Mesenchymal stem cell (in vitro differentiated cells and primary cell): ENCODE results near the gene ZNF512B.

Experiments
- DNase-seq: peaks from one replicate; pipeline ENCODE4 v3.0.0-alpha.2; 2013
- H2AFZ ChIP-seq: one replicate; pipeline ENCODE4 v1.6.1; 2013; ENCODE audit warnings: low read depth, mild to moderate bottlenecking, control low read depth, inconsistent platforms, low read length, moderate library complexity
- H2AK5ac ChIP-seq: 2 replicates; pipeline ENCODE4 v1.6.1; 2013; ENCODE audit warnings: low read length, moderate library complexity, mild to moderate bottlenecking, inconsistent platforms; ENCODE audit not compliant: severe bottlenecking
- H2BK120ac ChIP-seq: one replicate; pipeline ENCODE4 v1.6.1; 2013; ENCODE audit warnings: low read depth, mild to moderate bottlenecking, inconsistent platforms, low read length, moderate library complexity
- H2BK12ac ChIP-seq, 2 experiments: one replicate each; pipeline ENCODE4 v1.6.1; 2013; ENCODE audit warnings: inconsistent platforms in 2 of 2, low read length in 2 of 2, mild to moderate bottlenecking in 2 of 2, moderate library complexity in 2 of 2, control low read depth in 1 of 2
- H2BK15ac ChIP-seq: one replicate; pipeline ENCODE4 v1.6.1; 2013; ENCODE audit warnings: mild to moderate bottlenecking, low read depth, inconsistent platforms; ENCODE audit not compliant: poor library complexity, severe bottlenecking
- H2BK5ac ChIP-seq: 2 replicates; pipeline ENCODE4 v1.6.1; 2013; ENCODE audit warnings: low read depth, mild to moderate bottlenecking, low read length, control low read depth, inconsistent platforms; ENCODE audit not compliant: poor library complexity, severe bottlenecking
- H3K14ac ChIP-seq, 2 experiments: one replicate each; pipeline ENCODE4 v1.6.1; 2013; ENCODE audit warnings: inconsistent platforms in 2 of 2, low read length in 2 of 2, control low read depth in 1 of 2, mild to moderate bottlenecking in 1 of 2, moderate library complexity in 1 of 2
- H3K18ac ChIP-seq, 2 experiments: one replicate each; pipeline ENCODE4 v1.6.1; 2013; ENCODE audit warnings: inconsistent platforms in 2 of 2, low read length in 2 of 2, control low read depth in 1 of 2, low read depth in 1 of 2, mild to moderate bottlenecking in 1 of 2
- H3K23ac ChIP-seq, 2 experiments: one replicate each; pipeline ENCODE4 v1.6.1; 2013; ENCODE audit warnings: inconsistent platforms in 2 of 2, low read length in 2 of 2, mild to moderate bottlenecking in 2 of 2, moderate library complexity in 2 of 2, control low read depth in 1 of 2
- H3K27ac ChIP-seq: 2 replicates; pipeline ENCODE4 v1.5.1; 2013; ENCODE audit warnings: mild to moderate bottlenecking, moderate library complexity, low read length, control low read depth, inconsistent platforms; ENCODE audit not compliant: poor library complexity, severe bottlenecking
- H3K27me3 ChIP-seq, 2 experiments: 2 replicates each; pipeline versions ENCODE4 v1.6.1 to v1.7.0; 2013; ENCODE audit warnings: low read length in 2 of 2, mild to moderate bottlenecking in 2 of 2, moderate library complexity in 2 of 2, control low read depth in 1 of 2, inconsistent platforms in 1 of 2; ENCODE audit not compliant: control insufficient read depth in 1 of 2, insufficient read depth in 1 of 2
- H3K36me3 ChIP-seq, 2 experiments: 2 replicates each; pipeline versions ENCODE4 v1.6.1 to v1.7.0; 2013; ENCODE audit warnings: low read length in 2 of 2, control low read depth in 1 of 2, inconsistent platforms in 1 of 2, low read depth in 1 of 2, mild to moderate bottlenecking in 1 of 2; ENCODE audit not compliant: insufficient read depth in 2 of 2, control insufficient read depth in 1 of 2
- H3K4ac ChIP-seq, 2 experiments: one replicate each; pipeline ENCODE4 v1.6.1; 2013; ENCODE audit warnings: inconsistent platforms in 2 of 2, low read length in 2 of 2, mild to moderate bottlenecking in 2 of 2, moderate library complexity in 2 of 2, control low read depth in 1 of 2, low read depth in 1 of 2
- H3K4me1 ChIP-seq: 2 replicates; pipeline ENCODE4 v1.6.1; 2013; ENCODE audit warnings: low read depth, low read length, control low read depth; ENCODE audit not compliant: control insufficient read depth, insufficient read depth
- H3K4me2 ChIP-seq: 2 replicates; pipeline ENCODE4 v1.6.1; 2013; ENCODE audit warnings: low read length, mild to moderate bottlenecking, inconsistent platforms; ENCODE audit not compliant: poor library complexity, severe bottlenecking
- H3K4me3 ChIP-seq, 2 experiments: 2 replicates each; pipeline versions ENCODE4 v1.5.1 to v1.7.0; 2013; ENCODE audit warnings: low read length in 2 of 2, mild to moderate bottlenecking in 2 of 2, control low read depth in 1 of 2, low read depth in 1 of 2; ENCODE audit not compliant: insufficient read depth in 1 of 2
- H3K79me1 ChIP-seq: replicated peaks from 2 replicates; pipeline ENCODE4 v1.6.1; 2013; ENCODE audit warnings: mild to moderate bottlenecking, control low read depth, low read length, inconsistent platforms; ENCODE audit not compliant: poor library complexity, severe bottlenecking
- H3K9ac ChIP-seq: 2 replicates; pipeline ENCODE4 v1.7.0; 2013; ENCODE audit warnings: mild to moderate bottlenecking, low read length, moderate library complexity
- H3K9me3 ChIP-seq: 2 replicates; pipeline ENCODE4 v1.7.0; 2013; ENCODE audit warnings: mild to moderate bottlenecking, low read length; ENCODE audit not compliant: control insufficient read depth
- H4K8ac ChIP-seq: one replicate; pipeline ENCODE4 v1.6.1; 2013; ENCODE audit warnings: inconsistent platforms, mild to moderate bottlenecking, low read length, moderate library complexity
- H4K91ac ChIP-seq: one replicate; pipeline ENCODE4 v1.6.1; 2013; ENCODE audit warnings: mild to moderate bottlenecking, low read length, inconsistent platforms
- WGBS: methylation state at CpG from one replicate; pipeline ENCODE4 v1.1.7; 2013; ENCODE audit warnings: mixed read lengths; 5-methylcytosine and 5-hydroxymethylcytosine counted together

ZNF512B gene

DNA sequence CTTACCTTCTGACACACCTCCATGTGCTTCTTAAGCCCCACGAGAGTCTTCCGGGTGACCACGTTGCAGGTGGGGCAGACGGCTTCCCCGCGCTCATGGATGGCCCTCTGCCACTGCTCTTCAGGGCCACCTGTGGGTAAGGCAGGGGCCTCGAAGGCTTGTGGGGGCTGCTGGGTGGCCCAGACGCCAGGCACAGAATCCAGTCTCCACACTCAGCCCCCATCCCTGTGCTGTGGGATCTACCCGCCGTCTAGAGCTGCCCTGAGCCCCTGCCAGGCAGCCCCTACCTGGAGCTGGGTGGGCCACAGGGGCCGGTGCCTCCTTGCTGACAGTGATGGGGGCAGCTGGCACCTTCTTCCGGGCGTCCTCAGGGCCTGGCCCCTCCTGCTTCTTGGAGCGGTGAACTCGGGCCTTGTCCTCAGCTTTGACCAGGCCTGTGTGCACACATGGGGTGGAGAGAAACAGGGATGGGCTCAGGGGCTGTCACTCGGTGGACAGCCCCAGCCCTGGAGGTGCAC, 5.9 kb downstream of the ZNF512B start:
- no peak overlapping the region for H4K8ac ChIP-seq
- no peak overlapping the region for H2BK15ac ChIP-seq
- no peak overlapping the region for H4K91ac ChIP-seq
- no peak overlapping the region for H2BK12ac ChIP-seq
- no peaks in the 10 kb centered on the region for H3K9me3 ChIP-seq
- WGBS: 96% methylated on average over 16 of the region's 16 CpGs
- H3K18ac ChIP-seq: no peak overlapping the region
- no peak overlapping the region for H3K4ac ChIP-seq
- no peak overlapping the region for H2BK120ac ChIP-seq
- H2BK5ac ChIP-seq: no peak overlapping the region
- DNase-seq: no peak
- H2AFZ ChIP-seq: no peak overlapping the region
- peaks cover 16% of the 10 kb centered on the region for H3K4me1 ChIP-seq
- H3K14ac ChIP-seq: no peak overlapping the region
- H3K79me1 ChIP-seq: peaks cover 31% of the 10 kb centered on the region
- H3K4me2 ChIP-seq: no peak overlapping the region
- no peaks in the 10 kb centered on the region for H3K27me3 ChIP-seq
- H3K9ac ChIP-seq: no peak overlapping the region
- no peak overlapping the region for H3K4me3 ChIP-seq
- no peak overlapping the region for H3K27ac ChIP-seq
- peaks cover 65 to 88% of the 10 kb centered on the region in 2 experiments for H3K36me3 ChIP-seq
- H3K23ac ChIP-seq: no peak overlapping the region
- no peak overlapping the region for H2AK5ac ChIP-seq

DNA sequence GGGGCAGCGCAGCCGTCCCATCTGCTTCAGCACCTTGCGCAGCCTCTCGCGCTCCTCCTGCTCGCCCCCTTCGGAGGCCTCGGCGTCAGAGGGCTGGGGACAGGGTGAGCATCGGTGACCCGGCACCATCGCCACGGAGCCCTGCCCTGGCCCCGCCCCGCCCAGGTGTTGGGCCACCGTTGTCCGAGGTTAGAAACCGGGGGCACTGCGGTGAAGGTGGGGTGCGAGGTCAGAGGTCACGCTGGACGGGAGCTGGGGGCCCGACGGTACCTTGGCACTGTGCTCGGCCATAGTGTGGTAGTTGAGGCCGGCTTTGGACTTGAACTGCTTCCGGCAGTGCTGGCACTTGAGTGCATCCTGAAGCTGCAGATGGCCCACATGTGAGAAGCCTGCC, 6.4 kb downstream of the ZNF512B start:
- Histone ChIP-seq H2BK12ac (no peak overlapping the region), H2AFZ (no peak overlapping the region), H3K23ac (no peak overlapping the region), H3K9ac (no peak overlapping the region), H2BK15ac (no peak overlapping the region), H3K27me3 (no peaks in the 10 kb centered on the region), H3K4me2 (no peak overlapping the region), H4K8ac (no peak overlapping the region), H2AK5ac (no peak overlapping the region), H3K4me3 (no peak overlapping the region), H3K4ac (no peak overlapping the region), H3K79me1 (peaks cover 28% of the 10 kb centered on the region), H3K27ac (no peak overlapping the region), H3K18ac (no peak overlapping the region), H3K14ac (no peak overlapping the region), H2BK5ac (no peak overlapping the region), H3K36me3 (peaks cover 69 to 88% of the 10 kb centered on the region in 2 experiments), H3K9me3 (no peaks in the 10 kb centered on the region), H2BK120ac (no peak overlapping the region), H3K4me1 (peaks cover 15% of the 10 kb centered on the region), H4K91ac (no peak overlapping the region)
- 96% methylated on average over 27 of the region's 27 CpGs for WGBS
- DNase-seq: no peak

DNA sequence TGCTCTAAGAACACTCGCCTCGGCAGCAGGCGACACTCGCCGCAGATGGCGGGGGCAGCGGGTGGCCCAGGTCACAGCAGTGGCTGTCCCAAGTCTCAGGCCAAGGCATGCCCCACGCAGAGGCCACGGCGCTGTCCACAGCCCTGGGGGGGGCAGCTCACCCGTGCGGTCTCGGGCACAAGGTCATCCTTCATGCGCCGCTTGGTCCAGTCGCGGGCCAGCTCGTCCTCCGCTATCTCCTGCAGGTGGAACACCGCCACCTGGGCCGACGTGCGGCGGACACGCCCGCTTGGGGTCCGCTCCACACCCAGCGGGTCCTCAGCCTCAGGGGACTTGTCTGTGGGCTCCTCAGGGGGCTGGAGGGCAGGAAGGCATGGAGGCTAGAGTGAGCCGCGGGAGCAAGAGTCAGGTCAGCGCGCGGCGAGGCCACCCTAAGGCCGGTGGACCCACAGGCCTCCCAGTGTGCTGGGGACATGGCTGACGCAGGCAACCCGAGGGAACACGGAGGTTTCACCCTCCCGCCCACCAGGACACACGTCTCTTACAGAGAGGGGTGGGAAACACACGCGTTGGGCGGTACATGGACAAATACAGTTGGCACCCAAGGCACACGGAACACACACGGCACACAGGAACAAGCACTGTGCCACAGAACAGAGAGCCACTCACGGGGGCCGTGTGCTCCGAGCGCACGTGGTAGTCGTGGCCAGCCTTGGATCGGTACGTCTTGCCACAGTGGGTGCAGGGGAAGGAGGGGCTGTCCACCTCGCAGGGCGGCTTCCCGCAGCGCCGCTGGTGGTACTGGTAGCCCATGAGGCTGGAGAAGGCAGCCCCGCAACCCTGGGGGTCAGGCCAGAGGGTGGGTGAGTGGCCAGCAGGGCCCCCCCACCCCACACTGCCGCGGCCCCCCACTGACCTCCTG, 7.0 kb downstream of the ZNF512B start:
- no peak overlapping the region for H3K23ac ChIP-seq
- no peak for DNase-seq
- H3K4me1 ChIP-seq: peaks cover 16% of the 10 kb centered on the region
- H2BK120ac ChIP-seq: no peak overlapping the region
- no peaks in the 10 kb centered on the region for H3K27me3 ChIP-seq
- peaks cover 64 to 88% of the 10 kb centered on the region in 2 experiments for H3K36me3 ChIP-seq
- no peaks in the 10 kb centered on the region for H3K9me3 ChIP-seq
- no peak overlapping the region for H3K9ac ChIP-seq
- no peak overlapping the region for H3K14ac ChIP-seq
- H3K27ac ChIP-seq: no peak overlapping the region
- no peak overlapping the region for H3K4me2 ChIP-seq
- H3K4me3 ChIP-seq: no peak overlapping the region
- peaks cover 29% of the 10 kb centered on the region for H3K79me1 ChIP-seq
- H2AFZ ChIP-seq: no peak overlapping the region
- no peak overlapping the region for H3K4ac ChIP-seq
- no peak overlapping the region for H2BK12ac ChIP-seq
- H2AK5ac ChIP-seq: no peak overlapping the region
- H2BK15ac ChIP-seq: no peak overlapping the region
- WGBS: 98% methylated on average over 60 of the region's 61 CpGs
- H4K91ac ChIP-seq: no peak overlapping the region
- no peak overlapping the region for H3K18ac ChIP-seq
- H2BK5ac ChIP-seq: no peak overlapping the region
- no peak overlapping the region for H4K8ac ChIP-seq

- whole genome bisulfite sequencing: 96% methylated on average over 20 of the region's 26 CpGs
- H3K4me2 ChIP-seq: no peak overlapping the region
- DNase-seq: no peak
These were observed 7.9 kb downstream of the ZNF512B start for GRCh38 chr20:63961664-63962425.

More at GRCh38 chr20:63961664-63962425, 7.9 kb downstream of the ZNF512B start:
- Histone ChIP-seq H3K14ac (no peak overlapping the region), H2AFZ (no peak overlapping the region), H2BK12ac (no peak overlapping the region), H3K18ac (no peak overlapping the region), H4K8ac (no peak overlapping the region), H3K27ac (no peak overlapping the region), H3K9me3 (no peaks in the 10 kb centered on the region), H2BK15ac (no peak overlapping the region), H3K4ac (no peak overlapping the region), H3K79me1 (peaks cover 25% of the 10 kb centered on the region), H3K23ac (no peak overlapping the region), H4K91ac (no peak overlapping the region), H2BK5ac (no peak overlapping the region), H3K9ac (no peak overlapping the region), H3K4me3 (no peak overlapping the region), H2BK120ac (no peak overlapping the region), H2AK5ac (no peak overlapping the region), H3K4me1 (peaks cover 23% of the 10 kb centered on the region), H3K36me3 (peaks cover 56 to 81% of the 10 kb centered on the region in 2 experiments), H3K27me3 (no peaks in the 10 kb centered on the region)
